NB4 (cell line): ENCODE measurements around the gene ATP2A3.

ENCODE experiments used
- DNase-seq: peaks from one replicate; pipeline ENCODE4 v3.0.0; 2010; ENCODE audit warnings: low read depth
- H3K4me3 ChIP-seq: one replicate; pipeline ENCODE4 v1.5.1; 2011; ENCODE audit warnings: mild to moderate bottlenecking, low read depth, low read length, moderate library complexity
- MYC ChIP-seq: IDR thresholded peaks from 2 replicates; pipeline ENCODE4 v1.6.1; 2011; ENCODE audit warnings: low read depth, low read length
- POLR2A ChIP-seq: IDR thresholded peaks from 2 replicates; pipeline ENCODE4 v1.6.1; 2011; ENCODE audit warnings: mild to moderate bottlenecking; ENCODE audit not compliant: insufficient read length; ENCODE audit errors: extremely low read depth
- TF ChIP-seq, protein P1 (sequence below): IDR thresholded peaks from 2 replicates; pipeline ENCODE4 v1.6.1; 2011; ENCODE audit warnings: low read depth, low read length
- TF ChIP-seq, protein P2 (sequence below): IDR thresholded peaks from one replicate; pipeline ENCODE4 v1.5.1; 2012; ENCODE audit warnings: low read depth, low read length

Gene ATP2A3

GRCh38 chr17:3909257-3909656 lies 55.0 kb downstream of the ATP2A3 start:
- TF ChIP-seq MYC (no peak), POLR2A (no peak)
- TF ChIP-seq, protein P1, sequence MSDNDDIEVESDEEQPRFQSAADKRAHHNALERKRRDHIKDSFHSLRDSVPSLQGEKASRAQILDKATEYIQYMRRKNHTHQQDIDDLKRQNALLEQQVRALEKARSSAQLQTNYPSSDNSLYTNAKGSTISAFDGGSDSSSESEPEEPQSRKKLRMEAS, result no peak
- TF ChIP-seq, protein P2, sequence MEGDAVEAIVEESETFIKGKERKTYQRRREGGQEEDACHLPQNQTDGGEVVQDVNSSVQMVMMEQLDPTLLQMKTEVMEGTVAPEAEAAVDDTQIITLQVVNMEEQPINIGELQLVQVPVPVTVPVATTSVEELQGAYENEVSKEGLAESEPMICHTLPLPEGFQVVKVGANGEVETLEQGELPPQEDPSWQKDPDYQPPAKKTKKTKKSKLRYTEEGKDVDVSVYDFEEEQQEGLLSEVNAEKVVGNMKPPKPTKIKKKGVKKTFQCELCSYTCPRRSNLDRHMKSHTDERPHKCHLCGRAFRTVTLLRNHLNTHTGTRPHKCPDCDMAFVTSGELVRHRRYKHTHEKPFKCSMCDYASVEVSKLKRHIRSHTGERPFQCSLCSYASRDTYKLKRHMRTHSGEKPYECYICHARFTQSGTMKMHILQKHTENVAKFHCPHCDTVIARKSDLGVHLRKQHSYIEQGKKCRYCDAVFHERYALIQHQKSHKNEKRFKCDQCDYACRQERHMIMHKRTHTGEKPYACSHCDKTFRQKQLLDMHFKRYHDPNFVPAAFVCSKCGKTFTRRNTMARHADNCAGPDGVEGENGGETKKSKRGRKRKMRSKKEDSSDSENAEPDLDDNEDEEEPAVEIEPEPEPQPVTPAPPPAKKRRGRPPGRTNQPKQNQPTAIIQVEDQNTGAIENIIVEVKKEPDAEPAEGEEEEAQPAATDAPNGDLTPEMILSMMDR, result no peak
- H3K4me3 ChIP-seq, result no peak overlapping the region
- no peak for DNase-seq

DNA sequence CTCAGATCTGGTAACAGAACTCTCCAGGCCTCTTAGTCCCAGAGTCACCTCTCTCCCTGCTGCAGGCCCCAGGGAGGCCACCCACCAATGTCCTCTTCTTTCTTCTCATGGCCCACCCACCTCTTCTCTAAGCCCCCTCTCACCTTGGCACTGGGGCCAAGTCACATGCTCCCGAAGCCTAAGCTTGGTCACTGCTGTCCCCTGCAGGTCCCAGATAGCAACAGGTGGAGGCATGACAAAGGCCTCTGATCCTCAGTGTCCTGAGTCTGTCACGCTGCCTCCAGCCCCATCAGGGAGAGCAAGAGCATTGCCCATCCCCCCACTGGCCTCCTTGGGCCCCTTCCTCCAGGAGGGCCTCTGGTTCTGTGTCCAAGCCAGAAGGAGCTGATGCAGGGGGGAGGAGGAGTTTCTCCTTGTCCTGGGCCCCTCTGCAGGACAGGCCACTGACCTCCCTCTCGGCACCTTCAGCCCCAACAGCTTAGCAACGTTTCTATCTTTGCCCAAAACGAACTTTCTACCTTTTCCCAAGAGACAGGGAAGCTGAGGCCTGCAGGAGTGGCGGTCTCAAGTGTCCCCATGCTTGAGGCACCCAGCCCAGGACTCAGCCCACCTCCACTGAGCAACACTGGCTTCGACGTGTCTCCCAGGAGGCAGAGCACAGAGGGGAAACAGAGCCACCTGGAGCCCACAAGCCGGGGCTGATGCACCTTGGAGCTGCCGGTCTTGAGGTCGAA lies 56.6 kb downstream of the ATP2A3 start:
- DNase-seq, result no peak
- no peak overlapping the region for H3K4me3 ChIP-seq
- TF ChIP-seq, protein P2, result no peak
- TF ChIP-seq, protein P1, result peak; percentile 60; the same call in 1 of the 2 replicates

DNA sequence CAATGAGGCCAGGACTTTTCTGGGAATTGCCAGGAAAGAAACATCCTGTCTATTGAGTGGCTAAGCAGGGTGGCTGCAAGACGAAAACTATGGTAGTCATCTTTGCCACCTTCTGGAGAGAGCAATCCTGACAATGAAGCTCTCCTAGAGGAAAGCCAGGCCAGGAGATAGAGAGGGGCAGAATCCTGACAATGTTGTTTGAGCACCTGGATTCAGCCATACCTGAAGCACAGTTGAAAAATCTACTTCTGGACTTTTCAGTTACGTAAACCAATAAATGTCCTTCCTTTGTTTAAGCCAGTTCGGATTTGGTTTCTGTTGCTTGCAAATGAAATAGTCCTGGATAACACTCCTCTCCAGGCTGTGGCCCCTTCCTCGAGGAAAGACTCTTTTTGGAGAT lies 57.4 kb downstream of the ATP2A3 start:
- no peak for TF ChIP-seq MYC
- TF ChIP-seq, protein P1, result no peak
- TF ChIP-seq, protein P2, result no peak
- TF ChIP-seq POLR2A, result no peak
- H3K4me3 ChIP-seq, result no peak overlapping the region
- no peak for DNase-seq

GRCh38 chr17:3905017-3905520 lies 59.2 kb downstream of the ATP2A3 start:
- no peak for DNase-seq
- TF ChIP-seq, protein P1, result no peak
- no peak overlapping the region for H3K4me3 ChIP-seq

DNA sequence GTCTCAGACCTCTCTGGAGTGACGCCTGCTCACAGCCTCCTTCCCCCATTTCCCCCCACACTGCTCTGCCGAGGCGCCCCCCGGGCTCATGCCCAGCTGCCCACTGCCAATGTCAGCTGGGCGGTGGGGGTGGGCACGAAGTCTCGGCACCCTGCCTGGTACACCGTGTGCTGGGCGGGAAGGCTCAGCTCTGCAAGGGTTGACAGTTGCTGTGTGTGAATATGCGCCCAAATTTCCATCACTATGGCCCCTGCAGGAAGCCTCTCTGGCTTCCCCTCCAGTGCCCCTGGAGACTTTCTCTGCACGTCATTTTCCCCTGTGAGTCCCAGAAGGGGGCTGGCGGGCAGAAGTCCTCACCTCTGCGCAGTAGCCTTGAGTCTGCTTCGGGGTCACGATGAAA lies 59.7 kb downstream of the ATP2A3 start:
- H3K4me3 ChIP-seq, result no peak overlapping the region
- TF ChIP-seq, protein P2, result no peak
- TF ChIP-seq, protein P1, result no peak
- no peak for TF ChIP-seq POLR2A
- TF ChIP-seq MYC, result no peak

GRCh38 chr17:3903881-3904290 lies 60.4 kb downstream of the ATP2A3 start:
- no peak overlapping the region for H3K4me3 ChIP-seq
- DNase-seq, result no peak

More for the DNA sequence above, 59.7 kb downstream of the ATP2A3 start:
- DNase-seq, result no peak

More at GRCh38 chr17:3903881-3904290, 60.4 kb downstream of the ATP2A3 start:
- TF ChIP-seq POLR2A, result no peak
- TF ChIP-seq, protein P2, result no peak
- TF ChIP-seq, protein P1, result no peak
- no peak for TF ChIP-seq MYC
